Psoas muscle (tissue), 8 donors: Measurements from ENCODE around the gene DNAJB13. TPM values are rescaled to one million over a fixed set of nuclear protein-coding genes. Genes with fewer than 3 reads are reported as not detected.

Experiments used
- ATAC-seq, 4 donors: fragments of 200-7000 bp; cut with Tn5 transposase; one replicate each; pipeline ENCODE4 v1.9.1; 2020; ENCODE audit warnings: moderate library complexity in 3 of 4, mild to moderate bottlenecking in 2 of 4
- DNase-seq, 2 donors: peaks; one replicate each; pipeline ENCODE4 v3.0.0-alpha.2; 2020
- H3K27ac ChIP-seq: fragments of 200-600 bp; one replicate; pipeline ENCODE4 v1.8.0; 2022
- H3K27me3 ChIP-seq, 3 donors: fragments of 200-600 bp in 1 of 3; one replicate each; pipeline versions ENCODE4 v1.6.1 to v1.8.0; 2013 to 2022; ENCODE audit warnings: low read length in 2 of 3, mild to moderate bottlenecking in 2 of 3, moderate library complexity in 1 of 3; ENCODE audit not compliant: insufficient read depth in 3 of 3
- H3K36me3 ChIP-seq, 2 donors: fragments of 200-600 bp in 1 of 2; one replicate each; pipeline versions ENCODE4 v1.6.1 to v1.8.0; 2013 to 2022; ENCODE audit warnings: low read depth in 1 of 2, mild to moderate bottlenecking in 1 of 2, moderate library complexity in 1 of 2; ENCODE audit not compliant: insufficient read depth in 1 of 2
- H3K4me1 ChIP-seq: fragments of 200-600 bp; one replicate; pipeline ENCODE4 v1.8.0; 2022
- H3K4me3 ChIP-seq: fragments of 200-600 bp; one replicate; pipeline ENCODE4 v1.8.0; 2022; ENCODE audit warnings: mild to moderate bottlenecking
- H3K9me3 ChIP-seq: fragments of 200-600 bp; one replicate; pipeline ENCODE4 v1.8.0; 2022
- CTCF ChIP-seq: fragments of 200-600 bp; IDR thresholded peaks from one replicate; pipeline ENCODE4 v1.8.0; 2022; ENCODE audit warnings: antibody characterized with exemption
- WGBS, 3 donors: extraction: QIAGEN DNeasy Blood & Tissue Kit; methylation state at CpG; one replicate each; pipeline versions ENCODE4 v1.1.6 to v1.1.7; 2013; 5-methylcytosine and 5-hydroxymethylcytosine counted together
- intact Hi-C, 2 donors: fragments of 100-400 bp; cut with DNase I; formaldehyde crosslinking; loops; one replicate each; pipeline versions ENCODE4 v1.11.0 to v1.14.2; 2022
- polyA plus RNA-seq, 3 donors: library from polyadenylated mRNA; stranded (reverse); fragments of 200-250 nt; gene quantifications; one replicate each; pipeline ENCODE4 v1.2.3, GENCODE V29; 2013
- total RNA-seq, 4 donors: library from RNA; stranded (reverse); fragmentation: NEBNext Ultra II Directional in 2 of 4; extraction: Animal tissue kit (Norgen Biotek cat#: 25700) in 2 of 4; gene quantifications; one replicate each; pipeline versions ENCODE4 v1.2.1 to v1.2.4, GENCODE V29; 2021 to 2023
- donor health status: healthy with polysubstance abuse.
- donor health status: DM: no; HTN: no; CAD: no; lungs with moderate emphysema.
- donor health status: Bipolar disorder and iron deficiency.
- donor health status: healthy.
- donor health status: DM: yes; HTN: yes; CAD: no.
- donor health status: DM: no; HTN: no; CAD: no.
- donor health status: DM: no; HTN: no; CAD: no.
- donor health status: DM: yes; HTN: yes; CAD: no.

The DNAJB13 gene
- total and polyA plus RNA-seq, 7 donors, result 0.03 TPM; not detected in 6

- Histone ChIP-seq H3K27ac (no peak overlapping the region), H3K4me3 (no peak overlapping the region), H3K9me3 (no peaks in the 10 kb centered on the region), H3K36me3 (no peaks in the 10 kb centered on the region), H3K27me3 (no peaks in the 10 kb centered on the region), H3K4me1 (no peaks in the 10 kb centered on the region)
- no peak for TF ChIP-seq CTCF
- WGBS, 3 donors, result 93% methylated on average over 9 of the region's 9 CpGs
- ATAC-seq (no peak), DNase-seq (no peak)
- intact Hi-C loops, result no loop called here
Observed at GRCh38 chr11:73940801-73941570, 9.8 kb upstream of the DNAJB13 start.

- no peak for TF ChIP-seq CTCF
- H3K36me3 ChIP-seq, result no peaks in the 10 kb centered on the region
- no peak overlapping the region for H3K4me3 ChIP-seq
- H3K9me3 ChIP-seq, result no peaks in the 10 kb centered on the region
- WGBS, 3 donors, result 68 to 84% (median 80%) methylated on average over 1 of the region's 1 CpG
- no peak overlapping the region for H3K27ac ChIP-seq
- intact Hi-C loops, result no loop called here
- no peaks in the 10 kb centered on the region for H3K4me1 ChIP-seq
- ATAC-seq (no peak), DNase-seq (no peak)
- H3K27me3 ChIP-seq, result no peaks in the 10 kb centered on the region
Observed at GRCh38 chr11:73942010-73942409, 8.8 kb upstream of the DNAJB13 start.

GRCh38 chr11:73944085-73944484 is 6.7 kb upstream of the DNAJB13 start:
- Histone ChIP-seq H3K27me3 (no peaks in the 10 kb centered on the region), H3K9me3 (no peaks in the 10 kb centered on the region), H3K4me1 (no peaks in the 10 kb centered on the region), H3K4me3 (no peak overlapping the region), H3K36me3 (no peaks in the 10 kb centered on the region), H3K27ac (no peak overlapping the region)
- ATAC-seq (no peak), DNase-seq (no peak)
- TF ChIP-seq CTCF, result no peak
- intact Hi-C loops, result no loop called here
- 39 to 52% (median 39%) methylated on average over 6 of the region's 6 CpGs for WGBS, 3 donors

- intact Hi-C loops, result no loop called here
- H3K27ac ChIP-seq, result no peak overlapping the region
- H3K4me3 ChIP-seq, result no peak overlapping the region
- no peak for TF ChIP-seq CTCF
- 83 to 88% (median 84%) methylated on average over 10 of the region's 10 CpGs for WGBS, 3 donors
- H3K9me3 ChIP-seq, result no peaks in the 10 kb centered on the region
- H3K4me1 ChIP-seq, result no peaks in the 10 kb centered on the region
- ATAC-seq, result no peak
- H3K27me3 ChIP-seq, result no peaks in the 10 kb centered on the region
- no peak for DNase-seq
- no peaks in the 10 kb centered on the region for H3K36me3 ChIP-seq
Observed at GRCh38 chr11:73944901-73945300, 5.9 kb upstream of the DNAJB13 start.

- TF ChIP-seq CTCF, result no peak
- ATAC-seq, result no peak
- WGBS, 3 donors, result 75 to 80% (median 77%) methylated on average over 4 of the region's 4 CpGs
Observed at GRCh38 chr11:73945396-73945795, 5.4 kb upstream of the DNAJB13 start.

More at GRCh38 chr11:73945396-73945795, 5.4 kb upstream of the DNAJB13 start:
- Histone ChIP-seq H3K4me3 (no peak overlapping the region), H3K27me3 (no peaks in the 10 kb centered on the region), H3K36me3 (no peaks in the 10 kb centered on the region), H3K27ac (no peak overlapping the region), H3K9me3 (no peaks in the 10 kb centered on the region), H3K4me1 (no peaks in the 10 kb centered on the region)
- intact Hi-C loops, result no loop called here
- DNase-seq, result no peak
